NCI-H1105 (cell line): Measurements from ENCODE around the gene REN.

ENCODE experiments used
- DNase-seq: peaks from one replicate; lab custom pipeline; 2025; lab: John Stamatoyannopoulos, UW

REN gene

DNA sequence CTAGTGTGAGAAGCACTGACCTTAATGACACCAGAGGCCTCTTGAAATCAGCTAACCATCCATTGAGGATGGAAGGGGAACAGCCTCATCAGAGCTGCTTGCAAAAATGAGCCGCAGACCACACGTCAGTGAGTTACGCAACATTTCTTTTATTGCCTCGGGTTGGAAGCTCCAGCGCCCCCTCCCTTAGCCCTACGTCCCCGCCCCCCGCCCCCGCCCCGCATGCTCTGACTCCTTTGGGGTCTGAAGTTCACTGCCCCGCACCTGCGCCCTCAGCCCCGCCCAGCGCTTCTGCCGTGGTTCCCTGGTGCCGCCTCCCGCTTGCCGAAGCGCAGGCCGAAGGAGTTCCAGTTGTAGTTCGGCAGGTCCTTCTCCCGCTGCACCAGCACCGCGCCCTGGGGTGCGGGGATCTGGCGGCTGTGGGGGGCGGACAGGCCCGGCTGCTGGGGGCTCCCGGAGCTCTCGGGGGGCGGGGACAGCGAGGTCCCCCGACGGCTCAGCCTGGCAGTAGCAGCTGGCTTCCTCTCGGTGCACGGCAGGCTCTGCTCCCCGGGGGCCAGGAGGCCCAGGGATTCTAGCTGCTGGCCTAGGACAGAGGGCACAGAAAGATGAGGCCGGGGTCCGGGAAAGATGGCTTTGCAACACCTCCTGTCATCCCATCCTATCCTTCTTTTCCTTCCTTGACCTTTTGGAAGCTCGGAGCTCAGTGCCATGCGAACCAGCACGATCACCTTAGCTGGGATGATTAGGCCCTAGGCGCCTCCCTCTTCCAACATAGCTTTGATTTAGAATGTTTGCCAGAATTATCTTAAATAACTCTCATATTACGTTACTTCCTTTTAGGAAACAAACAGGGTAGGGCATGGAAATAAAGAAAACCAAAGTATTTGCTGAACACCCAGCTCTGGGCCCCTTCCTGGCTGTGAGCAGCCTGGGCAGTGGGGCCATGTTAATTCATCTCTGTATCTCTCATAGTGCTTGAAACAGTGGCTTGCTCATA lies 24.4 kb upstream of the REN start:
- DNase-seq = no peak

DNA sequence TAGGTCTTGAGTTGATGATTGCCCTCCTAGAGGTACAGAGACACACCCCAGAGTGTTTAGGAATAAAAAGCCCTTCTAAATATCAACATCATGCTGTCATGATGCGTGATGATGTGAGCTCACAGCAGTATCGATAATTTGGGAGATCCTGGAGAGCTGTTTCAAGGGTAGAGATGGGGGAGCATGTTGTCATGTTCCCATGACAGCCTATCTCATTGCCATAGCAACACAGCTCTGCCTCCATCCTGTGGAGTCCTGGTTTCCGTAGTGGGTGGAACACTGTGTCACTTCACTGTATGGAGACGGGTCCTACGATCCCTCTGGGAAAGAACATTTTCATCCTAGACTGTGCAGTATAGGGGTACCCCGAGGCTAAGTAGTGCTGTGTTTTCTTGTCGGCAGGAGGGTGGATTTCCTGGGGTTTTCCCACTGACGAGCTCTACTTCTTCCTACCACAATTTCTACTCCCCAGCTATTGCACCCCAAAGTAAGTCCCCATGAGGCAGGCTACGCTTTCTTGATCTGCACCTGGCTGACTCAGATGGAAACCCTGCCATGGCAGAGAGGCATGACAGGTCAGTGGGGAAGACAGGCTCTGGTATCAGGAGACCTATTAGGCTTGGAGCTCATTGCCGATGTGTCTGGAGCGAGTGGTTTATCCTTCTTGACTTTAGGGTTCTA lies 23.0 kb upstream of the REN start:
- DNase-seq = no peak

DNA sequence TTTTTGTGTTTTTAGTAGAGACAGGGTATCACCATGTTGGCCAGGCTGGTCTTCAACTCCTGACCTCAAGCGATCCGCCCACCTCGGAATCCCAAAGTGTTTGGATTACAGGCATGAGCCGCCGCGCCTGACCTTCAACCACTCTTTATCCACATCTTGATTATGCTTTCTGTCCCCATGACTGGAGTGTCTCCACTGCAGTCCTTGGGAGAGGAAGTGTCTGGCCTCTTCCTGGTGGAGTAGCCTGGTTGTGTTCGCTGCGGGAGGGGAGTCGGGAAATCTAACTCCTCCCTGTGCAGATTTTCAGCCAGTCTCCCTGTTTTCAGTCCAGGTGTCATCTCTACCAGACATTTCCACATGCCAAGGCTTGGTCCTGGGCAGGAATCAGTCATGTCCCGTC lies 20.5 kb upstream of the REN start:
- DNase-seq = no peak

DNA sequence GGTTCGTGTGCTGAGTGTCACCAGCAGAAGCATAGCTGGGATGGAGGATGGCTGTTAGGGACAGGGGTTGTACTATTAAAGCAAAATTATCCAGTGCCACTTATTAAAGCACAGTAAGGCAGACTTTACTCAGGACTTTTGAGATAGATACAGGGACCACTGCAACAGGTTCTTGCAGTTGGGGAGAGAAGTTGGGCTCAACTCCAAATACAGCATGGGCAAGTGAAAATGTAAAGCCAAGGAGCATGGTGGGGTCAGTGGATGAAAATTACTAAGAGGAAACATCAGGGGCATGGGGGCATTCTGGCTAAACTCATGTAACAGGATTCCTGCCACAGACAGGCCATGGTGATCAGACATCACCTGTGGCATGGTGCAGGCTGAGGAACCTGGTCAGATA lies 15.0 kb upstream of the REN start:
- DNase-seq = no peak

DNA sequence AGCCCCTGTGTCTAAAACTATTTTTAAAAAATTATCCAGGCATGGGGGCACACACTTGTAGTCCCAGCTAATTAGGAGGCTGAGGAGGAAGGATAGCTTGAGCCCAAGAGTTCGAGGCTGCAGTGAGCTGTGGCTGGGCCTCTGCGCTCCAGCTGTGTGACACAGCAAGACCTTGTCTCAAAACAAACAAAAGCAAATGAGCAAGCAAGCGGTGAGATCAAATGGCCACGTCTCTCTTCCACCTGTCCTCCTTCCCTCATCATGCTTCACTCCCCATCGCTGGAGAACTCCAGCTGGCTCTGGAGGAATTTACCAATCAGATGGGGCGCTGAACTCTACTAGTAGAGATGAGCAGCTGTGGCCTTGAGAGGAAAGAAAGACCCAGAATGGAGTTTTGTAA lies 14.0 kb upstream of the REN start:
- DNase-seq = no peak

DNA sequence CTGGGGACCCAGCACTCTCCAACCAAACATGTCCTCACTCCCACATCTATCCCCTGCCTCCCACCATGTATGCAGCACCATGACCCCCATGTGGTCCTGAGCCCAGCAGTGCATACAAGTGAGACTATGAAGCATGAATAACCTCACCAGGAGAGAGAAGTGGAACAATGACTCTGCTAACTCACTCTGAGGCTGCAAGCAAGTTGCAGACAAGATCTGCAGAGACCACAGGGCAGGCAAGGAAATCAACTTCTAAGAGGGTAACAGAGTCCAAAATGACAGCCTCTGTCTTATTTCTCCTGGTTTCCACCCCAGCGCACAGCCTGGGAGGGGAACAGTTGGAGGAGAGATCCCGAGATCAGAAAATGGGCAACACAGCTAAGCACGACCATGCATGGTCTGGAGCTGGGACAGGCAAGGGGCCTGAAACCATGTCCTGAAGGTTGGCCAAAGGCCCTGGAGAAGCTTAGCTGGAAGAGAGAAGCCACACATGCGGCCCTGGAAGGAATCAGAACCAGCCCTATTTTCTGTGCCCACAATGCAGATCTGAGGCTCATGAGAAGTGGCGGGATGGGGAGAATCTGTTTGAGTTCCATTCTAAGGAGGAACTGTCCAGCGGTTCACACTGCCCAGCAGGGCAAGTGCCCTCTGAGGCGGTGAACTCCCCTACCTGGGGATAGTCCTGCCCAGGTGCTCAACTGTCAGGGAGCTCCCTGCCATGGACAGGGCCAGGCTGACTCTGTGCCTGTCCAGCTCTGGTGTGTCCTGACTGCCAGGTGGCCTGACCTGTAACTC lies 12.5 kb upstream of the REN start:
- no peak for DNase-seq

DNA sequence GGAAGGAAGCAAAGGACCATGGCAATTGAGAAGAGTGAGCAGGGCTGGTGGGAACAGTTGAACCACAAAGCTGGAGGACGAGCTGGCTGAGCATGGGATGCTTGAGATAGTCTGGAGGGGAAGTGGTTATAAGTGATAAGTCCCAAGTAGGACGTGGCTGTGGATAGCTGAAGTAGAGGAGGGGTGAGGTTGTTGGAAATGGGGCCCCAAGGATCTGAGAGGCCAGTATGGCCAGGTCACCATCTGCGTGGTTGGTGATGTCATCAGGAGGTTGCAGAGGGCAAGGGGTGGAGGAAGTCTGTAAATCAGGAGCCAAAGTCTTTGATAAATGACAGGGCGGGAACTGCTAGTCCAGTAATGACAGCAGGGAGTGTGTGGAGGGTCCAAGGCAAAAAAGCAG lies 11.0 kb upstream of the REN start:
- DNase-seq = no peak

DNA sequence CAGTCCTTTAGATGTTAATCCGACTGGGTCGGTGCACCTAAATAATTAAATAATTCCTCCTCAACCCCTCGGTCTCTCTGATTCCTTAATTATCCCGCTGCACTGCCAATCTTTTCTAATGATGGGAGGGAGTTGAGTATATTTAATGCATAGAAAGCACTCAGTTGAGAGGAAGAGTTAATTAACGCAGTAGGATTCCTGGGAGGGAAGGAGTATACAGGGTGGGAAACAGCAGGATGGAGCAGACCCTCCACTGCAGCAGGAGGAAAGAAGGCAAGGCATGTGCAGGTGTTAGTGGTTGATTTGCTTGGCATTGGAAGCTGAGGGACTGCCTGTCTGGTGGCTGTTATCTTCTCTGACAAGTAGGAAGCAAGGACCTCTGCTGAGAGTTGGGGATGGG lies 9.9 kb upstream of the REN start:
- DNase-seq = no peak

DNA sequence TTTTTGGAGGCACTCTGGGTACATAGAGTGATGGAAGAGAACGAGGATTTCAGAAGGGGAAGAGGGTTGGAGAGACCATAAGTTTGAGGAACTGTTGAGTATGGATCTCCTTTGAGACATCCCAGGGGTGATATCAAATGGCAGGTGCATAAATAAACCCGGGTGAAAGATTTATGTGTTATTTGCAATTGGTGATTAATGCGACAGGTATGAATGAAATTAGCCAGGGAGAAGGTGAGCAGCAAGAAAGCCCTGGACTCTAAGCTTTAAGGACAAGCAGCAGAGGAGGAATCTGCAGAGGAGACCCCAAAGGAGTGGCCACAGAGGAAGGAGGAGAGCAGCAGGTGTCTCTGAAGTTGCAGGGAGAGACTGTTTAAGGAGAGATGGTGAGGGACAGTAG lies 8.8 kb upstream of the REN start:
- no peak for DNase-seq

DNA sequence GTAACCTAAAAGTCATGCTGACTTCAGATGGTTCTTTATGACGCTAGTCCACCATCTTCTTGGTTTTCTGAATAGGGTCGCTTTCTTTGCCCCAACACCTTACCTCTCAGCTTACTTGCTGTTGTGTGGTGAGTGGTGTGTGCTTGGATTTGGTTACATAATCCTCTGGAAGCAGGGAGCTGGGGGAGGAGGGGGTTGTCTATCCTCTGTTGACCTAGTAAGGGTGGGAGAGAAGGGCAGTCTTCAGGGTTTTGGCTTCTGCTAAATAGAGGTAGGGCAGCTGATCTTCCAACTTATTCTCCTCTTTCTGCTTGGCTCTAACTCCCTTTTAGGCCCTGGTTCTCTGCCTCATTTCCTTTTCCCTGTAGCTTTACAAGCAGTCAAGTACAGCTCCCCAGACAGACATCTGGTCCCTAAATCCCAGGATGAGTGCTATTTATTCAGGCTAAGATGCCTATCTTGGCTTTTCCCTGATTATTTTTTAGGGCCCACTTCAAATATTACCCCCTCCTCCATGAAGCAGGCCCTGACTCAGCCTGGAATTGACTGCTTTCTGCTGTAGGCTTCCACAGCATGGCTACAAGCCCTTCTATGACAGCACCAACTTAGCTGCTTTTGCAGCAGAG lies 6.4 kb upstream of the REN start:
- DNase-seq = no peak

DNA sequence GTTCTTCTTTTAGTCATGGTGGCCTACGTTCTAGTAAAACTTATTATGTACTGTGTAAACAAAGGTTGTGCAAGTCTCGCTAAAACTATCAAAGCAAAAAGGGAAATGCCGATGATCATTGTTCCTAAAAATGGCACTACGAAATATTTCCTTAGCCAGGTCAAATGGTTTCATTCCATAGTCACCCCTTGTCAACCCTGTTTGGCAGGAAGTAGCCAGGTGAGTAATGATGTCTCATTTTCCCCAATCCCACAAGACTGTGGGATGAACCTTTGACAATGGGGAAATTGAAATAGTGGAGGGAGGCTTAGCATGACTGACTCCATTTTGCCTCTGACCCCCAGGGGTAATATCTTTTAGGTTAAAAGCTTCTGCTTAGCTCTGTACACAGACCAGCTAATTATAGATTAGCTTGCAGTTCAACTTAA lies 5.6 kb upstream of the REN start:
- no peak for DNase-seq

DNA sequence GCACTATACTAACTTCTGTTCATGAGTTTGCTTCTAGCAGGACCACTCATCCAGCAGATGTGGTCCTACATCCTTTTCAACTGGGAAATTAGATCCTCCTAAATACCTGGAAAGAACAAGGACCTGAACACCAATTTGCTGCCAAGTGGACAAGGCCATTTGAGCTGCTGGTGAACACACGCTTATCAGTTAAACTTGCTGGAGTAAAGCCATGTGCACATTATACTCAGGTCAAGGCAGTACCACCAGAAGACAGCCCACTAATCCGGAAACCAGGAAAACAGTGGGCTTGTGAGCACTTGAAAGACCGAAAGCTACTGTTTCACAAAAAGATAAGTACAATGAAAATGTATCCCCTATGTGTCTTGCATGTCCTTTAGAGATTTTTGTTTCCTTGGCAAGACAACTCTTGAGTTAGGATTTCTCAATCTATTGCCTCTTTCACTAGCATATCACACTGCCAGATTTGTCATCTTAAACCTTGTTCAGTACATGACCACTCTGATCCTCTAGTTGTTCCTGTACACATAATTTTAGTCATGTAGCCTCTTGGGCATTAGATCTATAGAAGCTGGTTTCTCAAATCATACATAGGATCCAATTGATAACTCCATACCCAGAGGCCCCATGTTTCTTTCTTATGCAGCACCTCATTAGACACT lies 4.5 kb upstream of the REN start:
- no peak for DNase-seq

DNA sequence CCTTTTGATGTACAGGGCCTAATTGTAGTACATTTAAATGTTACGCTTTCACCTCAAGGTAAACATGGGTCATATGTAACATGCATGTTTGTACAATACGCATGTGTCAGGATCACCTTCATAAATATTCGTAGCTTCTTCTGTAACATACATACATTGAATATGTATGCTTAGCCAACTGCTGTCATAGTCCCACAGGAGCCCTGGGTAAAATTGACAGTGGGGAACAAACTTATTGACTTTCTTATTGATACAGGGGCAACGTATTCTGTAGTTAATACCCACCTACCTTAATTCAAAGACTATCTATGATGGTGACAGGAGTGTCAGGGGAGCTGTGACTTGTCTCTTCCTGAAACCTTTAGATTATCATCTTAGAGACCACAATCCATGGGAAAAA lies 3.7 kb upstream of the REN start:
- DNase-seq = no peak

DNA sequence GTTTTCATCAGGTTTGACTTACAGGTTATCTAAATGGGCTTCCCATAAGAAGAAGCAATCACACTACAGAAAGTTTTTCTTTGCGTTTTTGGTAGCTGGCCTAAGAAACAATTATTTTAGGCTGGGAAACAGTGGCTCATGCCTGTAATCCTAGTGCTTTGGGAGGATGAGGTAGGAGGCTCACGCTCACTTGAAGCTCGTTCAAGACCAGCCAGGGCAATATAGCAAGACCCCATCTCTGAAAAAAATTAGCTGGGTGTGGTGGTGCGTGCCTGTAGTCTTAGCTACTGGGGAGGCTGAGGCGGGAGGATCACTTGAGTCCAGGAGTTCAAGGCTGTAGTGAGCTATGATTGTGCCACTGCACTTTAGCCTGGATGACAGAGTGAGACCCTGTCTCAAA lies 1.6 kb upstream of the REN start:
- DNase-seq = no peak

DNA sequence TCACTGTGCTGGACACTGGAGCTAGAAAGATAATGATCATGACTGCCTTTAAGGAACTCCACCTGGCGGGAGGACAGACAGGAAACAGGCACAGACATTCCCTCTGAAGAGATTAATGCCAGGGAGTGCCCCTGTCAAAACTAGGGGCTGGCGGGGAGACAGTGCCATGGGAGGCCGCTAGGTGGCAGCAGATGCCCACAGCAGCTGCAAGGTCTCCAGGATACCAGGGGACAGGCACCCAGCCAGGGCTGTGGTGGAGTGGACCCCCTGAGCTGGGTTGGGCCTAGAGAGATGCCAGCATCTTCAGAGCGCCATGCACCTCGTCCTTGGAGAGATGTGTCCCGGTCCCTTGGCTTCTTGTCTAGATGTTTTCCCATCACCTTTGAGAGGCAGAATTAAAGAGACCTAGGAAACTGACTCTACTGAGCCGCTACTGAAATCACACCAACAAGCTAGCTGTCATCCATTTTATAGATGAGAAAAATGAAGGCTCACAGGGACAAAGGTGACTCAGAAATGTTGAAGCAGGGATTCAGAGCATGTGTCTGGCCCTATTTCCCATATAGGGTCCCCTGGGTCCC lies 3.6 kb downstream of the REN start:
- peak; percentile 72 for DNase-seq

DNA sequence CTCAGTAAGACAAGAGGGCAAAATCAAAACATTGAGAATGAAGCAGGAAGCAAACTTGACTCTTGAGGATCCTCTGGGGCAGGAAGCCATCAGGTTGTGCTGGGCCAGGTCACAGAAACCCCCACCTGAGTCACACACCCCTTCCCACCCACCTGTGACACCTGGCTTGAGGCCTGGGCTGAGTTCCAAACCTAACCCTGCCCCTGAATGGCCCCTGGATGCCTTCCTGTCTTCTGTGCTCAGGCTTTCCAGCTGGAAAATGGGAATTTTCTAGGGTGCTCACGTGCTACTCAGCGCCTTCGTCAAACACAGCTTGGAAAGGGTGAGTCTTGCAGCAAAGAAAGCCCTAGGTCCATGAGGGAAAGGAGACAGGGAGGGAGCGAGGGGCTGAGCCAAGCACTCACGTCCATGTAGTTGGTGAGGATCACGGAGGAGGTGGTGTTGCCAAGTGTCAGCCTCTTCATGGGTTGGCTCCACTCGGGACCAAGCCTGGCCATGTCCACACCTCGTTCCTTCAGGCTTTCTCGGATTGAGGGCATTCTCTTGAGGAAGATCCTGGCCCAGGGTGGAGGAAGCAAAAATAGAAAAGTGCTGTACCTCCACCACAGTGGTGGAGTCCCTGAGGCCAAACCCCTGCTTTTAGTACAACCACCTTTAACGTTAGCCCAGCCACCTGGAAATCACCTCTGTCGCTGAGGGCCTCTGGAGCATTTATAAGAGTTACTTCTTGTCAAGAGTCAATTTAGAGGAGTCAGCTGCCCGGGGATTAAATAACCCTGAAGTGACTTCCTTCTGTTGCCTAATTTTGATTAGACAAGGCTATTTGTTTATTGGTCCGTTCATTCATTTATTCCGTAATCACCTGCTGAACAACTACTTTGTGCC lies 4.3 kb downstream of the REN start:
- DNase-seq = no peak

DNA sequence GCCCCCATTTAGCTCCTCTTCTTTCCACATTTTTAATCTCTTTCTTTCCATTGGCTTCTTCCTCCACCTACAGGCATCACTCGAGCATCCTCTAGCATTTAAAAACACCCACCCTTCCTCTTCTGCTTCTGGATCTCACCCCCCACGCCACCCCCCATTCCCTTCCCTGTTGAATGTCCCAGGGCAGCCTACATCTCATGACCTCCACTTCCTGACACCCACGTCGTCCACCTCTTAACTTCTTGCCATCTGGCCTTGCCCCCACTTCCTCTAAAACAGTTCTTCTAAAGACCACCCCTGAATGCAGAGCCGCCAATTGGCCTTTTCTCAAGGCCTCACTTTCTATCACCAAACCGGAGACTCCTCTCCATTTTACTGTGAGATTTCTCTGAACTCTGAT lies 8.2 kb downstream of the REN start:
- no peak for DNase-seq

DNA sequence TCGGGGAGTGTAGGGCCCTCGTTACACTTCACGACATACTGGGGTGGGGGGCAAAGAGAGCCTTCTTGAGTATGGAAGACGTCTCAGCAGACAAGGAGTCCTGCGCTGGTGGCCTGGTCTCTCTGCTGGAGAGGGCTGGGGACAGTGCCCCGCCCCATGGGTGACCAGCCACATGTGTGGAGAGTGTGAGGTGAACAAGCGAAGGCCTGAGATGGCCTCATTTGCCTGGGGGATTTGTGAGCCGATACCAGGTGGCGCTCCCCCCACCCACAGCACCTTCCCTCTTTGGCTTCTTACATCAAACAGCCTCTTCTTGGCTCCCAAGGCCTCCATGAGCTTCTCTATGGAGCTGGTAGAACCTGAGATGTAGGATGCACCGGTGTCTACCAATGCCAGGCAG lies 10.3 kb downstream of the REN start:
- DNase-seq = no peak

DNA sequence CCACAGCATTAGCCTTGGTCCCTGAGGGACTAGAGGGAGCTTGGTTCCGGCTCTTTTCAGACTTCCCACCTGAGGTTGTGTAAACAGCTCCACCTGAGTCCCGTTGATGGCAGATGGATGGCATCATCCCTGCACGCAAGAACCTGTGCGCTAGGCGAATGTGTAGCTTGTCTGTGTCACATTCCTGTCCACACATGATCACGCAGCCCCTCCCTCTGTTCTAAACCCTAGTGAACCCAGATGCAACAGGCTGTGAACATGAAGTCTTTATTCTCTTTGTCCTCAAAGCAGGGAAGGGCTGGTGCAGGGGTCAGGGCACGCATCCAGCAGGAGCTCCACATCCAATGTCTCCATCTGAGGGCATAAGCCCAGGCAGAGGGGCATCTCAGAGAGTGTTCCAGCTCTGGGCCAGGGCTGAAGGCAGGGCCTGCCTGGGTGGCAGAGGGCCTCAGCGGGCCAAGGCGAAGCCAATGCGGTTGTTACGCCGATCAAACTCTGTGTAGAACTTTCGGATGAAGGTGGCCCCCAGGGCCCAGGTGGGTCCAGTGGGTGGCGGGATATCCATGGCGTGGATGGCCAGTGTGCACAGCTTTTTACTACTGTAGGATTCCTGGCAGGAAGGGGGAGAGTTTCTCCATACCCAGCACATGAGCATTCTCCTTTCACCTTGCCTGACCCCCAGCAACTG lies 11.4 kb downstream of the REN start:
- DNase-seq = no peak

DNA sequence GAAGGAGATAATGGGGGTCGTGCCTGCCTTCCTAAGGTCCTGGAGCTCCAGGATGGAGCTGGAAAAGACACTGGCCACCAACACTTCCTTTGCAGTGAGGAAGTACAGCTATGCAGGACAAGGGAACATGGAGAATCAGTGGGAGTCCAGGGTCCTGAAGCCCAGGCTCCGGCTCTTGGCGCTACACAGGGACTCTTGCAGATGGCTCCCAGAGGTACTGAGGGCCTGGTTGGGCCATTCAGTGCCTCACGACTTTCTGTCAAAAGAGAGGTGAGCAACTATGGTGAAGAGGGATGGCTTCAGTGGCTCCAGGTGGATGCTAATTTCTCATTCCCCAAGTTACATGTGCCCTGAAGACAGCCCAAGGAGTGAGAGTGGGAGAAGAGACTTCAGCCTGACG lies 12.5 kb downstream of the REN start:
- DNase-seq = no peak
